ENCODE data around the gene HNRNPA1. TPM values are rescaled to one million over a fixed set of nuclear protein-coding genes. Genes with fewer than 3 reads are reported as not detected.

Gene HNRNPA1
- total and polyA plus RNA-seq, 2 of the 4 experiments (the other 2 are of a cell fraction), result 747 to 1,409 TPM

DNA sequence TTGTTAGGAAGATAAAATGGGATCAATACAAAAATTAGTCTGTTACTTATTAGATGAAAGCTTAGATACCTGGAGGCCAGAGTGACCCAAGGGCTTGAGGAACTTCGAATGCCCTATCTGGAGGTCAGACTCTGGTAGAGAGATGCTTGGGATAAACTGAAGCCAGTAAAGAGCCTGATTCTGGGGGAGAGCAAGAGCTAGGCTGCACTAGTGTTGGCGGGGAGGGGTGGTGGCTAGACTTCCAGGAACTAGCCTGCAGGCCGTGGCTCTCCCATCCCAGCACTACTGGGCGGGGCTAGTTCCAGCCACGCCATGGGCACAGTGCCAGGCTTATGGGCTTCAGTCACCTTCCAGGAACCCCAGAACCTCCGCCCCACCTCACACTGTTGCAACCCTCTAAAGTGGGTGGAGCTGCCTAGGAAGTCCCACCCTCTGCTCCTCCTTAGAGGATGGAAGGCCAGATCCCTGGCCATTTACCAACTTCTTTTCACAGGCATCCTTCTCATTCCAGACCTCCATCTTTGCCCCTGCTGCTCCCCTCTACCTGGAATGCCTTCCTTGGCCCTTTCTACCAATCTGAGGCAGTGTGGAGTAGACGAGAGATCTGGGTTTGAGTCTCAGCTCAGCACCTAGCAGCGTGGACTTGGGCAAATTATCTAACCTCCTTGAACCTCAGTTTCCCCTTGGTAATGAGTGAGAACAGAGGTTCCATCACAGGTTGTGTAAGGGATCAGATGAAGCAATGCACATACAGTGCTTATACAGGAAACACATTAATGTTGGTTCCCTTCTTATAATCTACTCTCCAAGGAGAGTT is 26.6 kb downstream of the HNRNPA1 start:
- intact Hi-C loops (cut with micrococcal nuclease) (no loop called here), dilution Hi-C loops (cut with HindIII; ENCODE audit: low sequenced_read_pairs, unreplicated experiment) (no loop called here), in situ Hi-C loops (cut with MboI; ENCODE audit: low sequenced_read_pairs) (no loop called here)
- ATAC-seq (ENCODE audit: low read depth) (no peak), DNase-seq (no peak)
- ChIA-PET CTCF (interaction anchor here (1.1 to 1.2 kb wide), 2 partner anchors 29 to 53 kb away, joined by 3 read pairs; no protein-coding TSS in a partner anchor), POLR2A (ENCODE audit: unreplicated experiment) (interaction anchor here (0.7 kb wide), 1 partner anchor 1022 kb away, joined by 5 read pairs; no protein-coding TSS in a partner anchor)
- H3K4me1 ChIP-seq (ENCODE audit: control insufficient read depth, insufficient read depth, low read length), result peaks cover 3% of the 10 kb centered on the region
- H2AK5ac ChIP-seq (ENCODE audit: low read depth, low read length), result no peak overlapping the region
- H3K4me3 ChIP-seq (ENCODE audit: insufficient read depth, low read depth, low read length), result no peak overlapping the region
- H4K5ac ChIP-seq (ENCODE audit: low read depth, low read length), result no peak overlapping the region
- H3K9ac ChIP-seq (ENCODE audit: low read depth, low read length), result no peak overlapping the region
- no peak overlapping the region for H3K4ac ChIP-seq (ENCODE audit: low read depth, low read length)
- no peak overlapping the region for H3K14ac ChIP-seq (replicated peaks; ENCODE audit: low read depth, low read length)
- no peak overlapping the region for H3K18ac ChIP-seq (ENCODE audit: low read depth, low read length)
- no peak overlapping the region for H2AFZ ChIP-seq (replicated peaks; ENCODE audit: low read length, poor library complexity)
- no peaks in the 10 kb centered on the region for H3K79me1 ChIP-seq (ENCODE audit: low read depth in 1 of 2, low read length in 2 of 2)
- WGBS, 2 experiments (ENCODE audit: extremely low coverage in 2 of 2, insufficient read length in 1 of 2), result 67% methylated on average over 1 of the region's 8 CpGs; no CpG with 5 or more reads in 1 of the 2 experiments
- no peak overlapping the region for H2BK120ac ChIP-seq (ENCODE audit: low read depth, low read length)
- no peak overlapping the region for H3K27ac ChIP-seq (ENCODE audit: insufficient read depth, low read length)
- H3K9me3 ChIP-seq (ENCODE audit: control insufficient read depth, insufficient read depth, low read length), result no peaks in the 10 kb centered on the region
- no peak overlapping the region for H4K91ac ChIP-seq (ENCODE audit: insufficient read depth, low read depth, low read length)
- H3K23ac ChIP-seq (ENCODE audit: low read depth, low read length), result no peak overlapping the region
- H2BK5ac ChIP-seq (ENCODE audit: low read depth, low read length, poor library complexity, severe bottlenecking), result no peak overlapping the region
- TF ChIP-seq RAD21 (IDR thresholded peaks at IDR 0.05; ENCODE audit: low read length), result no peak
- TF ChIP-seq CEBPB (IDR thresholded peaks at IDR 0.05; ENCODE audit: low read depth, low read length), result no peak
- TF ChIP-seq FOS (IDR thresholded peaks at IDR 0.05; ENCODE audit: low read depth, low read length), result no peak
- peaks cover 21% of the 10 kb centered on the region for H3K27me3 ChIP-seq (ENCODE audit: control insufficient read depth, insufficient read depth, low read length)
- H3K4me2 ChIP-seq (ENCODE audit: low read depth, low read length), result no peak overlapping the region
- no peak overlapping the region for H2AK9ac ChIP-seq (replicated peaks; ENCODE audit: low read depth, low read length, poor library complexity)
- no peak overlapping the region for H4K8ac ChIP-seq (ENCODE audit: low read depth in 2 of 2, low read length in 2 of 2)
- no peaks in the 10 kb centered on the region for H3K9me1 ChIP-seq (ENCODE audit: insufficient read depth, low read length)
- no peak overlapping the region for H3K56ac ChIP-seq (ENCODE audit: extremely low read depth, insufficient read depth, low read length)
- H4K20me1 ChIP-seq (ENCODE audit: insufficient read depth, low read length), result no peaks in the 10 kb centered on the region
- no peaks in the 10 kb centered on the region for H3K36me3 ChIP-seq (ENCODE audit: control insufficient read depth, insufficient read depth, low read length)
- H2BK15ac ChIP-seq (ENCODE audit: low read depth, low read length), result no peak overlapping the region
- H2BK20ac ChIP-seq (ENCODE audit: low read depth, low read length), result no peak overlapping the region
- BruUV-seq (replicated peaks), result no TSS peak

Data from IMR-90 (cell line).